Neural cell (in vitro differentiated cells): Measurements from ENCODE around the gene FILIP1.

Experiments used
- CTCF ChIP-seq: fragments of 450-650 bp; IDR thresholded peaks from 2 replicates; pipeline ENCODE4 v1.5.1; 2014; ENCODE audit warnings: antibody characterized with exemption, mild to moderate bottlenecking, moderate library complexity; ENCODE audit not compliant: poor library complexity, severe bottlenecking
- RAD21 ChIP-seq: fragments of 450-650 bp; conservative IDR thresholded peaks from 2 replicates; pipeline ENCODE4 v1.6.1; 2014; ENCODE audit warnings: antibody characterized with exemption, mild to moderate bottlenecking, moderate library complexity
- TAF1 ChIP-seq: IDR thresholded peaks from 2 replicates; pipeline ENCODE4 v1.6.1; 2012; ENCODE audit warnings: low read depth

DNA sequence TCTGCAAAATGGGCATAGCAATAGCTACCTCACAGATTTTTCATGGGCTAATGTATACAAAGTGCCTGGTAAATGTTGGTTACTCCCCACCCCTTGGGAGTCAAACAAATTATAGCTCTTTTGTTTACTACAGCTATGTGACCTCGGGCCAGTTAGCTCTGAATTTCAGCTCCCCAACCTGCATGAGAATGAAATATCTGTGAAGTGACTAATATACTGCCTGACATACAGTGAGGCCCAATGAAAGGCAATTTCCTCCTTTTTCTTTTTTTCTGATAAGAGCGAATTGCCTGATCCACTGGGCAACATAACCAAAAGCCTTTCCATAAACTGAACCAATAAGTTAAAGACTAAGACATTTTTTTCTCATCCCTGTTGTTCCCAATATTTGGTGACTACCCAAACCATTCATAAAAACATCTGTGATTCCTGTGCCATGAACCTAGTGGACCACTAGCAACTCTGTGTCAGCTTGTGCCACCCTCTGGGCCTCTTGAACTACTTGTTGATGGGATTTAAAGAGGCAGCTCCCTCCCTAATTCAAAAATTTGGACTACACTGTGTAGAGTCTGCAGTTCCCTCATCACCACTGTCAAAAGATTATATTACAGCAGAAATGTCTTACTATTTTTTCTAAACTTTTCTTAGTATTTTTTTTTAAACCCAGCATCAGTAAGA lies 117.1 kb downstream of the FILIP1 start:
- TF ChIP-seq CTCF: no peak
- no peak for TF ChIP-seq TAF1
- no peak for TF ChIP-seq RAD21
